GM19193 (cell line): ENCODE results near the gene B4GALNT3.

Source experiments
- POLR2A ChIP-seq: IDR thresholded peaks from 4 replicates; pipeline ENCODE4 v1.6.1; 2011; ENCODE audit not compliant: insufficient read depth, insufficient read length; ENCODE audit errors: extremely low read depth

Gene B4GALNT3

GRCh38 chr12:517538-517937 lies 57.8 kb downstream of the B4GALNT3 start:
- no peak for TF ChIP-seq POLR2A

- TF ChIP-seq POLR2A: no peak
These were observed 60.4 kb downstream of the B4GALNT3 start for GRCh38 chr12:520119-520518.

- TF ChIP-seq POLR2A: no peak
These were observed 63.1 kb downstream of the B4GALNT3 start for GRCh38 chr12:522692-523378.

GRCh38 chr12:524167-524951 lies 64.6 kb downstream of the B4GALNT3 start:
- no peak for TF ChIP-seq POLR2A

GRCh38 chr12:526089-526488 lies 66.3 kb downstream of the B4GALNT3 start:
- TF ChIP-seq POLR2A: no peak

- no peak for TF ChIP-seq POLR2A
These were observed 67.5 kb downstream of the B4GALNT3 start for GRCh38 chr12:527241-527640.

GRCh38 chr12:527729-528128 lies 68.0 kb downstream of the B4GALNT3 start:
- TF ChIP-seq POLR2A: no peak

- no peak for TF ChIP-seq POLR2A
These were observed 70.6 kb downstream of the B4GALNT3 start for GRCh38 chr12:530308-530707.

- no peak for TF ChIP-seq POLR2A
These were observed 71.1 kb downstream of the B4GALNT3 start for GRCh38 chr12:530821-531220.

- TF ChIP-seq POLR2A: no peak
These were observed 72.3 kb downstream of the B4GALNT3 start for GRCh38 chr12:531951-532585.

- TF ChIP-seq POLR2A: no peak
These were observed 73.3 kb downstream of the B4GALNT3 start for GRCh38 chr12:532908-533565.

- no peak for TF ChIP-seq POLR2A
These were observed 74.0 kb downstream of the B4GALNT3 start for GRCh38 chr12:533718-534117.

GRCh38 chr12:534216-534615 lies 74.5 kb downstream of the B4GALNT3 start:
- no peak for TF ChIP-seq POLR2A

GRCh38 chr12:535396-535795 lies 75.7 kb downstream of the B4GALNT3 start:
- TF ChIP-seq POLR2A: no peak

GRCh38 chr12:536751-537245 lies 77.1 kb downstream of the B4GALNT3 start:
- TF ChIP-seq POLR2A: no peak
